ENCODE measurements around the gene GPRC5B. TPM values are rescaled to one million over a fixed set of nuclear protein-coding genes. Genes with fewer than 3 reads are reported as not detected.
A peak's percentile ranks its signal among the peaks of the same experiment; 100 is the strongest.

The GPRC5B gene
- total RNA-seq, 6 donors from 2014 or later: 3.6 to 21.5 (median 5.5) TPM

DNA sequence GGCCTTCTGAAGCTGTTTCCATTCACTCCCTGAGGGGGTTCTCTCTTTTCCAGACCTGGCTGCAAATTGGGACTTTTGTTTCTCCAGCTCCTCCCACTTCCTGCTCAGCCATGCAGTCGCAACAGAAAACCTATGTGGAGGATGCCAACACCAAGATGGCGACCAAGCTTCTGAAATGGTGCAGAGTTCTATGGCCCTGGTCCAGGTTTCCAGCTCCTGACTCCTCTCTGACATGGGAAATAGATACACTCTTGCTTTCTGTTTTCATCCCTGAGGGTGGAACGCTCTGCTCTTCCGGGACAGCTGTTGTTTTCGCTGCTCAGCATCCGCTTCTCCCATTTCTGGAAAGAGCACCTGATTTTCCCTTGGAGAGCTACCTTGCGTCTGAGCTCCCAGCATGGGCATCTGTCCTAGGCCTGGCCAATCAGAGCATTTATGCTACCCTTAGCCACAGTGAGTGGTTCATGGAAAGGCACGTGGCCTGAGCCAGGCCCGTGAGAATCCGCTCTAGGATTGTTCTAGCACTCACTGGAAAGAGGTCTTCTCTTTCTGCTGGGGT is 8.1 kb downstream of the GPRC5B start:
- H3K36me3 ChIP-seq: no peaks in the 10 kb centered on the region
- no peaks in the 10 kb centered on the region for H3K4me1 ChIP-seq
- no peaks in the 10 kb centered on the region for H3K27me3 ChIP-seq
- no peak overlapping the region for H3K4me3 ChIP-seq
- DNase-seq: no peak
- ATAC-seq (ENCODE audit: low FRiP score in 2 of 2): no peak
- H3K27ac ChIP-seq: no peak overlapping the region
- TF ChIP-seq EP300 (IDR thresholded peaks at IDR 0.05) (no peak), POLR2AphosphoS5 (IDR thresholded peaks at IDR 0.05) (no peak), POLR2A (IDR thresholded peaks at IDR 0.05) (no peak)
- TF ChIP-seq, protein P1, sequence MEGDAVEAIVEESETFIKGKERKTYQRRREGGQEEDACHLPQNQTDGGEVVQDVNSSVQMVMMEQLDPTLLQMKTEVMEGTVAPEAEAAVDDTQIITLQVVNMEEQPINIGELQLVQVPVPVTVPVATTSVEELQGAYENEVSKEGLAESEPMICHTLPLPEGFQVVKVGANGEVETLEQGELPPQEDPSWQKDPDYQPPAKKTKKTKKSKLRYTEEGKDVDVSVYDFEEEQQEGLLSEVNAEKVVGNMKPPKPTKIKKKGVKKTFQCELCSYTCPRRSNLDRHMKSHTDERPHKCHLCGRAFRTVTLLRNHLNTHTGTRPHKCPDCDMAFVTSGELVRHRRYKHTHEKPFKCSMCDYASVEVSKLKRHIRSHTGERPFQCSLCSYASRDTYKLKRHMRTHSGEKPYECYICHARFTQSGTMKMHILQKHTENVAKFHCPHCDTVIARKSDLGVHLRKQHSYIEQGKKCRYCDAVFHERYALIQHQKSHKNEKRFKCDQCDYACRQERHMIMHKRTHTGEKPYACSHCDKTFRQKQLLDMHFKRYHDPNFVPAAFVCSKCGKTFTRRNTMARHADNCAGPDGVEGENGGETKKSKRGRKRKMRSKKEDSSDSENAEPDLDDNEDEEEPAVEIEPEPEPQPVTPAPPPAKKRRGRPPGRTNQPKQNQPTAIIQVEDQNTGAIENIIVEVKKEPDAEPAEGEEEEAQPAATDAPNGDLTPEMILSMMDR (IDR thresholded peaks at IDR 0.05): no peak
- no peaks in the 10 kb centered on the region for H3K9me3 ChIP-seq
- WGBS, 2 donors: 85 to 98% methylated on average over 9 of the region's 10 CpGs

DNA sequence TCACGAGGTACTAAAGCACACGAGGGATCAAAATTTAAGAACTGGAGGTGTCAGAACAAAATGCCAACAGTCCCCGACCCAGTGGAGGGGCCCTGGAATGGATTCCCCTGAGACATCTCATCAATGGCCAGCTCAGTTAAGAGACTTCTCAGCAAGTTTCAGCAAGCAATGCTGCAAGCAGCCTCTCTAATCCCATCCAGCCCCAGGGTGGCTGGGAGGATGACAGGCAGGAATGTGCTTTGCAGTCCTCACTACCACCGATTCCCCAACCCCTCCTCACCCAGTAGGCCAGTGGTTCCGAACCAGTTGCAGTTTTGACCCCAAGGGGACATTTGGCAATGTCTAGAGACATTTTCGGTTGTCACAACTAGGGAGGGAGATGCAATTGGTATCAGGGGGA is 8.7 kb downstream of the GPRC5B start:
- H3K27me3 ChIP-seq: no peaks in the 10 kb centered on the region
- H3K4me1 ChIP-seq: no peaks in the 10 kb centered on the region
- H3K27ac ChIP-seq: no peak overlapping the region
- ATAC-seq (ENCODE audit: low FRiP score in 2 of 2): no peak
- TF ChIP-seq POLR2AphosphoS5 (IDR thresholded peaks at IDR 0.05) (no peak), EP300 (IDR thresholded peaks at IDR 0.05) (no peak), POLR2A (IDR thresholded peaks at IDR 0.05) (no peak)
- TF ChIP-seq, protein P1 (IDR thresholded peaks at IDR 0.05): no peak
- DNase-seq: no peak
- 84 to 93% methylated on average over 5 to 6 of the region's 6 CpGs for WGBS, 2 donors
- no peak overlapping the region for H3K4me3 ChIP-seq
- no peaks in the 10 kb centered on the region for H3K36me3 ChIP-seq
- H3K9me3 ChIP-seq: no peaks in the 10 kb centered on the region

DNA sequence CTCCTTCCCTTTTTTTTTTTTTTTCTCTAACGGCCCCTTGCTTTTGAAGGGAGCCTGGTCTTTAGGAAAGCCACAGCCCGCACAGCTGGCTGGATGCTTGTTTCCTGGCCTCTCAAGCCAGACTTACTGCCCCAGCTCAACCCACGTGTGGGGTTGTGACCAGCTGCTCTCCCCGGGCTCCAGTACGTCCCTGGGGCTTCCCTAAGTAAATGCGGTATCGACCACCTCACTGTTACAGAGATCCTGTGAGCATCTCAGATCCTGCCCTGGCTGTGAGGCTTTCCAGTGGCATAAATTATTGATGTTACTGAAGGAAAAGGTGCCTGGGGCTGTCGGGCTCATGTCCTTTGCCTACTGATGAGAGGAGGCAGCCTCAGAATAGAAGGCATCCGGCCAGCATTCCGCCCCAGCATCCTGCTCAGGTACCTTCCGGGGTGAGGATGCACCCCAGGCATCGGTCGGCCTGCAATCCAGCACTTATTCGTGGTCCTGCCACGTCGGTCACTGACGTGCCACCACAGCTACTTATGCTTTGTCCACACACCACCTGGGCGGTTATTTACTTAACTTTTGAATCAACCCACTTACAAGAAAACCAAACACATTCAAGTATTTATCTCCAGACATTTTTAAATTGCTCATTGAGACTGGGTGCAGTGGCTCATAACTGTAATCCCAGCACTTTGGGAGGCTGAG is 9.6 kb downstream of the GPRC5B start:
- 59 to 71% methylated on average over 16 to 18 of the region's 18 CpGs for WGBS, 2 donors
- no peaks in the 10 kb centered on the region for H3K4me1 ChIP-seq
- H3K36me3 ChIP-seq: no peaks in the 10 kb centered on the region
- ATAC-seq (ENCODE audit: low FRiP score in 2 of 2) (no peak), DNase-seq (peak in 1 of 2 donors; percentile 36)
- no peaks in the 10 kb centered on the region for H3K27me3 ChIP-seq
- H3K27ac ChIP-seq: no peak overlapping the region
- no peak overlapping the region for H3K4me3 ChIP-seq
- TF ChIP-seq POLR2A (IDR thresholded peaks at IDR 0.05) (no peak), POLR2AphosphoS5 (IDR thresholded peaks at IDR 0.05) (no peak), EP300 (IDR thresholded peaks at IDR 0.05) (no peak)
- TF ChIP-seq, protein P1 (IDR thresholded peaks at IDR 0.05): no peak
- no peaks in the 10 kb centered on the region for H3K9me3 ChIP-seq

DNA sequence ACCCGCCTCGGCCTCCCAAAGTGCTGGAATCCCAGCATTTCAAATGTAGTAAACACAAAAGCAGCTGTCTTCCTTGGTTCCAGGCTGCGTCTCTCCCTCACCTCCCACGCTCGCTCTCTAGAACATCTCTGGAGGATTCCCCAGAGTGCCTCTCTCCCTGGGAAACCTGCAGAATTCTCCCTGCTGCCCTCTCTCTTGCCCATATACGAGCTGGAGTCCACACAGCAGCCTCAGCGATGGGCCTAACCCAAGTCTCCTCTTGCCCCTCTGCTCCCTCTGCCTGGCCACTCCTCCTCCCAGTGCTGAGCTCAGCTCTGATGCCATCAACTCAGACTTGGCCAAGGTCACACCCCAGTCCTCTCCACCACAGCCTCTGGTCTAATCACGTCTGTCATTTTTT is 10.6 kb downstream of the GPRC5B start:
- H3K4me3 ChIP-seq: no peak overlapping the region
- ATAC-seq (ENCODE audit: low FRiP score in 2 of 2) (peak in 1 of 2 donors; percentile 86), DNase-seq (no peak)
- no peak overlapping the region for H3K27ac ChIP-seq
- H3K27me3 ChIP-seq: no peaks in the 10 kb centered on the region
- TF ChIP-seq POLR2AphosphoS5 (IDR thresholded peaks at IDR 0.05) (no peak), EP300 (IDR thresholded peaks at IDR 0.05) (no peak), POLR2A (IDR thresholded peaks at IDR 0.05) (no peak)
- TF ChIP-seq, protein P1 (IDR thresholded peaks at IDR 0.05): no peak
- H3K9me3 ChIP-seq: no peaks in the 10 kb centered on the region
- WGBS, 2 donors: 77 to 80% methylated on average over 8 of the region's 8 CpGs
- no peaks in the 10 kb centered on the region for H3K4me1 ChIP-seq
- H3K36me3 ChIP-seq: no peaks in the 10 kb centered on the region

DNA sequence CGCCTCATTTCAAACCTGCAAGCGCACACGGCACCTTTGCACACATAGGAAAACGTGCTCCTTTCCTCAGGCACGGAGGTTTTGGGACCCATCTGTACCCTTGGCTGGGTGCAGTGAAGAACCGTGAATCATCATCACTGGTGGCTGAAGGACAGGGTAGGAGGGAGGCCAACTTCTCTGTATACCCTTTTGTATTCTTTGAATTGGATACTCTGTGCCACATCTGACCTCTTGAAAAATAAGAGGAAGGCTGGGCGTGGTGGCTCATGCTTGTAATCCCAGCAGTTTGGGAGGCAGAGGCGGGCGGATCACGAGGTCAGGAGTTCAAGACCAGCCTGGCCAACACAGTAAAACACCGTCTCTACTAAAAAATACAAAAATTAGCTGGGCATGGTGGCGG is 11.7 kb downstream of the GPRC5B start:
- no peak overlapping the region for H3K27ac ChIP-seq
- H3K36me3 ChIP-seq: no peaks in the 10 kb centered on the region
- TF ChIP-seq EP300 (IDR thresholded peaks at IDR 0.05) (no peak), POLR2AphosphoS5 (IDR thresholded peaks at IDR 0.05) (no peak), POLR2A (IDR thresholded peaks at IDR 0.05) (no peak)
- TF ChIP-seq, protein P1 (IDR thresholded peaks at IDR 0.05): no peak
- no peaks in the 10 kb centered on the region for H3K9me3 ChIP-seq
- H3K27me3 ChIP-seq: no peaks in the 10 kb centered on the region
- H3K4me1 ChIP-seq: no peaks in the 10 kb centered on the region
- 86 to 90% methylated on average over 12 of the region's 12 CpGs for WGBS, 2 donors
- DNase-seq (no peak), ATAC-seq (ENCODE audit: low FRiP score in 2 of 2) (no peak)
- no peak overlapping the region for H3K4me3 ChIP-seq

Data from upper lobe of left lung (tissue), 6 donors.